Lower lobe of right lung (tissue), 2 donors: Measurements from ENCODE around the gene ETFBKMT. TPM values are rescaled to one million over a fixed set of nuclear protein-coding genes. Genes with fewer than 3 reads are reported as not detected.
"Not testable (repeated sequence)": the region's sequence is repeated elsewhere in the genome, so short reads cannot be mapped to it uniquely, and the experiment has no call there.

Experiments
- ATAC-seq, 2 donors: fragments of 200-7000 bp; cut with Tn5 transposase; one replicate each; pipeline ENCODE4 v1.9.1; 2020 to 2022; ENCODE audit warnings: mild to moderate bottlenecking in 2 of 2, moderate library complexity in 2 of 2
- DNase-seq: peaks from one replicate; pipeline ENCODE4 v3.0.0-alpha.2; 2020
- H3K27ac ChIP-seq: fragments of 200-600 bp; one replicate; pipeline ENCODE4 v1.8.0; 2022
- H3K27me3 ChIP-seq: fragments of 200-600 bp; one replicate; pipeline ENCODE4 v1.8.0; 2022; ENCODE audit warnings: low read depth
- H3K36me3 ChIP-seq: fragments of 200-600 bp; one replicate; pipeline ENCODE4 v1.8.0; 2022; ENCODE audit warnings: mild to moderate bottlenecking
- H3K4me1 ChIP-seq: fragments of 200-600 bp; one replicate; pipeline ENCODE4 v1.8.0; 2022
- H3K4me3 ChIP-seq: fragments of 200-600 bp; one replicate; pipeline ENCODE4 v1.8.0; 2022; ENCODE audit warnings: mild to moderate bottlenecking
- H3K9me3 ChIP-seq: fragments of 200-600 bp; one replicate; pipeline ENCODE4 v1.8.0; 2022
- intact Hi-C: fragments of 100-400 bp; cut with DNase I; formaldehyde crosslinking; loops from one replicate; pipeline ENCODE4 v1.11.0; 2022
- total RNA-seq: library from RNA; stranded (reverse); fragmentation: NEBNext Ultra II Directional; extraction: Animal tissue kit (Norgen Biotek cat#: 25700); gene quantifications from one replicate; pipeline ENCODE4 v1.2.1, GENCODE V29; 2021
- TF ChIP-seq, protein P1 (sequence below): fragments of 200-600 bp; IDR thresholded peaks from one replicate; pipeline ENCODE4 v1.8.0; 2022; ENCODE audit warnings: antibody characterized with exemption, mild to moderate bottlenecking
- donor health status: DM: no; HTN: yes; CAD: no; lungs with severe emphysema.

The ETFBKMT gene
- total RNA-seq, 1 donor from 2014 or later, result 4.0 TPM

GRCh38 chr12:31658471-31659086, 909 bp upstream of the ETFBKMT start:
- Histone ChIP-seq H3K9me3 (no peaks in the 10 kb centered on the region), H3K4me3 (peak overlapping the region; percentile 71), H3K27ac (peak overlapping the region; percentile 94), H3K27me3 (no peaks in the 10 kb centered on the region), H3K4me1 (peaks cover 13% of the 10 kb centered on the region), H3K36me3 (no peaks in the 10 kb centered on the region)
- ATAC-seq, result peak in 1 of 2 donors; percentile 5
- TF ChIP-seq, protein P1, sequence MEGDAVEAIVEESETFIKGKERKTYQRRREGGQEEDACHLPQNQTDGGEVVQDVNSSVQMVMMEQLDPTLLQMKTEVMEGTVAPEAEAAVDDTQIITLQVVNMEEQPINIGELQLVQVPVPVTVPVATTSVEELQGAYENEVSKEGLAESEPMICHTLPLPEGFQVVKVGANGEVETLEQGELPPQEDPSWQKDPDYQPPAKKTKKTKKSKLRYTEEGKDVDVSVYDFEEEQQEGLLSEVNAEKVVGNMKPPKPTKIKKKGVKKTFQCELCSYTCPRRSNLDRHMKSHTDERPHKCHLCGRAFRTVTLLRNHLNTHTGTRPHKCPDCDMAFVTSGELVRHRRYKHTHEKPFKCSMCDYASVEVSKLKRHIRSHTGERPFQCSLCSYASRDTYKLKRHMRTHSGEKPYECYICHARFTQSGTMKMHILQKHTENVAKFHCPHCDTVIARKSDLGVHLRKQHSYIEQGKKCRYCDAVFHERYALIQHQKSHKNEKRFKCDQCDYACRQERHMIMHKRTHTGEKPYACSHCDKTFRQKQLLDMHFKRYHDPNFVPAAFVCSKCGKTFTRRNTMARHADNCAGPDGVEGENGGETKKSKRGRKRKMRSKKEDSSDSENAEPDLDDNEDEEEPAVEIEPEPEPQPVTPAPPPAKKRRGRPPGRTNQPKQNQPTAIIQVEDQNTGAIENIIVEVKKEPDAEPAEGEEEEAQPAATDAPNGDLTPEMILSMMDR, result no peak
- intact Hi-C loops, result no loop called here
- DNase-seq, result no peak

DNA sequence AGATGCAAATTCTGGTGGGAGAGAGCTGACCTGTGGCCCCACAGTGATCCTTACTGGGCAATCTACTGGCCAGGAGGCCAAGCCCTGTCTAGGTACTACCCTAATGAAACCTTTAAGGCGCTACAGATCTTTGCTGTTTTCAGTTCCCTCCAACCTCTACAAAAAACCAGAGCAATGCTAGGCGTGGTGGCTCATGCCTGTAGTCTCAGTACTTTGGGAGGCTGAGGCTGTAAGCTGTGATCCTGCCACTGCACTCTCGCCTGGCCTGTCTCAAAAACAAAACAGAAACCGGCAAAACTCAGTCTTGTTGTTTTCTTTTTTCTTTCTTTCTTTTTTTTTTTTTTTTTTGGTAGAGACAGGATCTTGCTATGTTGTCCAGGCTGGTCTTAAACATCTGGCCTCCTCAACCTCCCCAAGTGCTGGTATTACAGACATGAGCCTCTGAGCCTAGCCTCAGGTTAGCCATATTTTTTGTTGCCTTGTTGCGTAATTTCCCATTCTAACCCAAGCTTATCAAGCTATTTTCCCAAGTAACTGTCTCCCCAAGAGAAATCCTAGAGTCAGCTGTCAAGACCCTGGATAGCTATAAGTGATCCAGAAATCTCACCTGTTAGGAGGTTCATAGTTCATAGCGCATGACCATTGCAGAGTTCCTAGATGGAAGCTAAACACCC, 2.8 kb downstream of the ETFBKMT start:
- DNase-seq (no peak), ATAC-seq (no peak)
- TF ChIP-seq, protein P1, result no peak
- no peaks in the 10 kb centered on the region for H3K27me3 ChIP-seq
- peaks cover 10% of the 10 kb centered on the region for H3K4me1 ChIP-seq
- H3K9me3 ChIP-seq, result no peaks in the 10 kb centered on the region
- intact Hi-C loops, result no loop called here
- H3K4me3 ChIP-seq, result no peak overlapping the region
- H3K36me3 ChIP-seq, result no peaks in the 10 kb centered on the region
- H3K27ac ChIP-seq, result no peak overlapping the region

DNA sequence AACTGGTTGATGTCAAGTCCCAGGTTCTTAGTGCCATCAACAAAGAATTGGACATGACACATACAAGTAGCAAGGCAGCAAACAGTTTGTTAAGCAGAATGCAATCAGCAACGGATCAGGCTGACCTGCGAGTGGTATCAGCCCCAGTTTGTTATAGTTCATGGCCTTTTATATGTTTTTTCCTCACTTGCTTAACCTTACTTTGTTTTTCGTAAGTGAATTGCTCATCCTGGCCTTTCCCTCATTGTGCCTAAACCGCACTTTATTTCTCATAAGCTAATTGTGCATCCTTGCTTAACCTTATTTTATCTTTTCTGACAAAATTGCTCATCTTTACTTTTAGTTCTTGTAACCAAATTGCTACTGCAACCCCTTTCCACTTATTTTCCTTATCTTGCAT, 4.1 kb downstream of the ETFBKMT start:
- H3K4me1 ChIP-seq, result peaks cover 7% of the 10 kb centered on the region
- H3K36me3 ChIP-seq, result no peaks in the 10 kb centered on the region
- H3K27me3 ChIP-seq, result no peaks in the 10 kb centered on the region
- intact Hi-C loops, result no loop called here
- DNase-seq (no peak), ATAC-seq (no peak)
- H3K27ac ChIP-seq, result no peak overlapping the region
- peaks cover 2% of the 10 kb centered on the region for H3K9me3 ChIP-seq
- TF ChIP-seq, protein P1, result no peak
- no peak overlapping the region for H3K4me3 ChIP-seq

GRCh38 chr12:31664038-31664437, 4.5 kb downstream of the ETFBKMT start:
- H3K9me3 ChIP-seq, result peaks cover 6% of the 10 kb centered on the region
- H3K27me3 ChIP-seq, result no peaks in the 10 kb centered on the region
- ATAC-seq, result no peak
- TF ChIP-seq, protein P1, result no peak
- H3K27ac ChIP-seq, result no peak overlapping the region
- peaks cover 6% of the 10 kb centered on the region for H3K4me1 ChIP-seq
- H3K36me3 ChIP-seq, result no peaks in the 10 kb centered on the region
- intact Hi-C loops, result no loop called here
- DNase-seq, result no peak
- H3K4me3 ChIP-seq, result no peak overlapping the region

GRCh38 chr12:31669020-31669419, 9.5 kb downstream of the ETFBKMT start:
- ATAC-seq (no peak), DNase-seq (no peak)
- peaks cover 12% of the 10 kb centered on the region for H3K9me3 ChIP-seq
- H3K4me1 ChIP-seq, result no peaks in the 10 kb centered on the region
- intact Hi-C loops, result no loop called here
- H3K27ac ChIP-seq, result no peak overlapping the region
- H3K27me3 ChIP-seq, result no peaks in the 10 kb centered on the region
- peaks cover 6% of the 10 kb centered on the region for H3K36me3 ChIP-seq
- H3K4me3 ChIP-seq, result no peak overlapping the region
- TF ChIP-seq, protein P1, result no peak

DNA sequence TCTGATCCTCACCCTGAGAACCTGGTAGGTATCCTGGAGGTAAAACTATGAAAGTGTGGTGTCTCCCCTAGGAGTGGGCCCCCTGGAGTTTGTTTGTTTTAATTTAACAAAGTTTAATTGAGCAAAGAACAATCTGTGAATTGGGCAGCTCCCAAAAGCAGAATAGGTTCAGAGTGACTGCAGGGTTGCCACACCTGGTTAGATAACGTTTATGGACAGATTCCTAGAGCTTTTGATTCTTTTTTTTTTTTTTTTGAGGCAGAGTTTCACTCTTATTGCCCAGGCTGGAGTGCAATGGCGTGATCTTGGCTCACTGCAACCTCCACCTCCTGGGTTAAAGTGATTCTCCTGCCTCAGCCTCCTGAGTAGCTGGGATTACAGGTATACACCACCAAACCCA, 10.1 kb downstream of the ETFBKMT start:
- ATAC-seq, H3K27me3 ChIP-seq, H3K4me1 ChIP-seq, intact Hi-C loops, H3K27ac ChIP-seq, H3K36me3 ChIP-seq, DNase-seq, H3K4me3 ChIP-seq: not testable (repeated sequence)
- peaks cover 12% of the 10 kb centered on the region for H3K9me3 ChIP-seq
